GM04503 (cell line): Measurements from ENCODE around the gene VTI1B.
A peak's percentile ranks its signal among the peaks of the same experiment; 100 is the strongest.

ENCODE experiments used
- DNase-seq: peaks from one replicate; pipeline ENCODE4 v3.0.0-alpha.2; 2012; ENCODE audit warnings: low read depth

The VTI1B gene

GRCh38 chr14:67679006-67679405 is 4.6 kb upstream of the VTI1B start:
- no peak for DNase-seq

- DNase-seq = no peak
Observed at GRCh38 chr14:67675219-67675582, 769 bp upstream of the VTI1B start.

GRCh38 chr14:67674139-67674479 is 323 bp downstream of the VTI1B start:
- no peak for DNase-seq

GRCh38 chr14:67673451-67673850 is 981 bp downstream of the VTI1B start:
- no peak for DNase-seq

GRCh38 chr14:67668559-67668958 is 5.9 kb downstream of the VTI1B start:
- DNase-seq = no peak

GRCh38 chr14:67666750-67667449 is 7.5 kb downstream of the VTI1B start:
- no peak for DNase-seq

GRCh38 chr14:67665868-67666267 is 8.6 kb downstream of the VTI1B start:
- no peak for DNase-seq

GRCh38 chr14:67663633-67664032 is 10.8 kb downstream of the VTI1B start:
- DNase-seq = no peak

GRCh38 chr14:67653651-67654280 is 20.7 kb downstream of the VTI1B start:
- DNase-seq = no peak

- DNase-seq = no peak
Observed at GRCh38 chr14:67652189-67652588, 22.2 kb downstream of the VTI1B start.

- peak; percentile 83 for DNase-seq
Observed at GRCh38 chr14:67650694-67651093, 23.7 kb downstream of the VTI1B start.

- DNase-seq = no peak
Observed at GRCh38 chr14:67650151-67650550, 24.3 kb downstream of the VTI1B start.

GRCh38 chr14:67646131-67646530 is 28.3 kb downstream of the VTI1B start:
- no peak for DNase-seq

- DNase-seq = no peak
Observed at GRCh38 chr14:67645414-67645813, 29.0 kb downstream of the VTI1B start.

GRCh38 chr14:67644428-67644827 is 30.0 kb downstream of the VTI1B start:
- DNase-seq = no peak

GRCh38 chr14:67643713-67644112 is 30.7 kb downstream of the VTI1B start:
- no peak for DNase-seq

- no peak for DNase-seq
Observed at GRCh38 chr14:67641902-67642749, 32.3 kb downstream of the VTI1B start.

GRCh38 chr14:67641480-67641879 is 33.0 kb downstream of the VTI1B start:
- DNase-seq = no peak

GRCh38 chr14:67638642-67639041 is 35.8 kb downstream of the VTI1B start:
- no peak for DNase-seq

GRCh38 chr14:67636361-67636919 is 38.0 kb downstream of the VTI1B start:
- no peak for DNase-seq

GRCh38 chr14:67633451-67634147 is 40.8 kb downstream of the VTI1B start:
- DNase-seq = no peak

- DNase-seq = no peak
Observed at GRCh38 chr14:67630938-67631337, 43.5 kb downstream of the VTI1B start.
